Stomach smooth muscle (tissue), 2 donors: Measurements from ENCODE around the gene C1orf185.
A peak's percentile ranks its signal among the peaks of the same experiment; 100 is the strongest.
"Not testable (repeated sequence)": the region's sequence is repeated elsewhere in the genome, so short reads cannot be mapped to it uniquely, and the experiment has no call there.

Source experiments
- H3K27ac ChIP-seq: one replicate; pipeline ENCODE4 v1.7.0; 2013; ENCODE audit warnings: mild to moderate bottlenecking, low read length, inconsistent platforms
- H3K27me3 ChIP-seq, 2 donors: one replicate each; pipeline ENCODE4 v1.7.0; 2013; ENCODE audit warnings: low read length in 2 of 2; ENCODE audit not compliant: insufficient read depth in 2 of 2, control insufficient read depth in 1 of 2
- H3K36me3 ChIP-seq, 2 donors: one replicate each; pipeline ENCODE4 v1.7.0; 2013; ENCODE audit warnings: low read length in 2 of 2; ENCODE audit not compliant: control insufficient read depth in 2 of 2, insufficient read depth in 2 of 2
- H3K4me1 ChIP-seq: one replicate; pipeline ENCODE4 v1.7.0; 2013; ENCODE audit warnings: low read length; ENCODE audit not compliant: control insufficient read depth, insufficient read depth
- H3K4me3 ChIP-seq, 2 donors: one replicate each; pipeline ENCODE4 v1.7.0; 2013; ENCODE audit warnings: low read length in 2 of 2
- H3K9ac ChIP-seq, 2 donors: one replicate each; pipeline ENCODE4 v1.7.0; 2013; ENCODE audit warnings: low read length in 2 of 2, mild to moderate bottlenecking in 1 of 2
- H3K9me3 ChIP-seq, 2 donors: one replicate each; pipeline ENCODE4 v1.7.0; 2013; ENCODE audit warnings: low read length in 2 of 2; ENCODE audit not compliant: control insufficient read depth in 2 of 2
- donor health status: healthy.
- donor health status: Pancreatic carcinoma.

Gene C1orf185

GRCh38 chr1:51168266-51168845, 66.3 kb downstream of the C1orf185 start:
- Histone ChIP-seq H3K27ac (no peak overlapping the region), H3K9ac (no peak overlapping the region), H3K4me1 (no peaks in the 10 kb centered on the region), H3K4me3 (peak overlapping the region; percentile 31 to 36), H3K36me3 (no peaks in the 10 kb centered on the region), H3K9me3 (no peaks in the 10 kb centered on the region), H3K27me3 (no peaks in the 10 kb centered on the region)

DNA sequence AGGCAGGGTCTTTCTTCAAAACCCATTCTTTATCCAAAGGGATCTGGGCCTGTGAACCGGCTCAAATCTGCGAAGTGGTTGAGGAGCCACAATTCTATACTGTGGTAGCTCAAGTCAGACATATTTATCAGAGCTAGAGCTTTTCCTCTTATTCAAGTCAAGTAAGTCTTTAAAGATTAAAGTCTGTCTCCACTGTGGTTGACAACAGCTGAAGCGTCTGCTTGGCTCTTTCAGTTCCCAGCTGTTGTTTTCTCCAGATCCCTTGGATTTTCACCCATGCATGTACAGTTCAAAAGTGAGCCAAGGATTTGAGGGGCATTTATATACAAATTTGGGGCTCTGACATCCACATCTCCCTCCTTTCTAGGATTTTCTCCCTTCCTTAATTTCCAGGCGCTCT, 66.9 kb downstream of the C1orf185 start:
- Histone ChIP-seq H3K36me3 (no peaks in the 10 kb centered on the region), H3K27me3 (no peaks in the 10 kb centered on the region), H3K4me1 (no peaks in the 10 kb centered on the region), H3K9ac (no peak overlapping the region), H3K27ac (no peak overlapping the region), H3K4me3 (no peak overlapping the region), H3K9me3 (no peaks in the 10 kb centered on the region)

DNA sequence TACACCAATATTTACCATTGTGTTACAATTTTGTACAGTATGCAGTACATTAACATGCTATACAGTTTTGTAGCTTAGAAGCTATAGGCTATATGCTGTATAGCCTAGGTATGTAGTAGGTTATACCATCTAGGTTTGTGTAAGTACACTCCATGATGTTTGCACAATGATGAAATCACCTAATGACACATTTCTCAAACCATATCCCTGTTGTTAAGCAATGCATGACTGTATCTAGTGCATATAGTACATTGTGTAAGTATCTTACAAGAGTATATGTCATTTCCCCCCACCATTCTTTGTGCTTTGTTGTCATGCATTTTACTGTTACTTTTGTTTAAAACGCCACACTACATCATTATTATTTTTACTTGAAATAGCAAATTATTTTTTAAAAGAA, 68.3 kb downstream of the C1orf185 start:
- no peak overlapping the region for H3K4me3 ChIP-seq
- H3K9ac ChIP-seq = no peak overlapping the region

DNA sequence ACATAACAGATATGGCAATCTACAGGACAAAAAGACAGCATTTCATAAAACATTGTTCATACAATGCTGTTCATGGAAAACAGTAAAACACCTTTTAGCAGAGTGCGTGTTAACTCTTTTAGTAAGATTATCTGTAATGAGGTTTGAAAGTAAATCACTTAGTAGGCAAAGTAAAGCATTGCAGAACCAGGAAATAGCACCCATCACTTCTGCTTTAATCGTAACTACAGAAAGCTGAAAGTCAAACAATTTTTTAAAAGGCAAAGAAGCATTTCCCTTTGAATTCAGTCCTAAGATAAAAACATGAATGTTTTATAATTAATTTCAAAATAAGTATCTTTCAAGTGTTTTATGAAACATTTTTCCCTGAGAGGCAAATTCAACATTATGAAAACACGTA, 70.8 kb downstream of the C1orf185 start:
- Histone ChIP-seq H3K4me3 (no peak overlapping the region), H3K27ac (no peak overlapping the region), H3K9ac (no peak overlapping the region), H3K27me3 (no peaks in the 10 kb centered on the region), H3K9me3 (no peaks in the 10 kb centered on the region), H3K36me3 (no peaks in the 10 kb centered on the region), H3K4me1 (no peaks in the 10 kb centered on the region)

More for the DNA sequence above, 68.3 kb downstream of the C1orf185 start:
- no peaks in the 10 kb centered on the region for H3K4me1 ChIP-seq
- no peaks in the 10 kb centered on the region for H3K27me3 ChIP-seq
- H3K27ac ChIP-seq = no peak overlapping the region
- no peaks in the 10 kb centered on the region for H3K9me3 ChIP-seq
- no peaks in the 10 kb centered on the region for H3K36me3 ChIP-seq

- Histone ChIP-seq H3K4me1 (no peaks in the 10 kb centered on the region), H3K27me3 (no peaks in the 10 kb centered on the region), H3K36me3 (no peaks in the 10 kb centered on the region), H3K4me3 (no peak overlapping the region), H3K27ac (no peak overlapping the region), H3K9ac (no peak overlapping the region), H3K9me3 (no peaks in the 10 kb centered on the region)
Measured at GRCh38 chr1:51175278-51175677, 73.2 kb downstream of the C1orf185 start.

- H3K4me3 ChIP-seq, H3K27me3 ChIP-seq, H3K27ac ChIP-seq, H3K9ac ChIP-seq, H3K36me3 ChIP-seq, H3K4me1 ChIP-seq, H3K9me3 ChIP-seq: not testable (repeated sequence)
Measured at GRCh38 chr1:51177988-51178387, 76.0 kb downstream of the C1orf185 start.

DNA sequence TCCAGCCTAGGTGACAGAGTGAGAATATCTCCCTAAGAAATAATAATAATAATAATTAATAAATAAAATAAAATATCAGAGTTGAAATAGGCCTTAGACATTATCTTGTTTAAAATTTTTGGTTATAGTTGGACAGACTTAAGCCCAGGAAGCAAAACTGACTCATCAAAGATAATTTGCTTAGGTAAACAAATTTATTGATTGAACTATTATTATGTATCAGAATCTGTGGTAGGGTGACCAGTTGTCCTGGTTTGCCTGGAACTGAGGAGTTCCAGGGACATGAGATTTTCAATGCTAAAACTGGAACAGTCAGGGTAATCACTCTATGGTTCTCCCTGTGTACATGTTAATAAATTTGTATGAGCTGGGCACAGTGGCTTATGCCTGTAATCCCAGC, 86.2 kb downstream of the C1orf185 start:
- Histone ChIP-seq H3K27ac (no peak overlapping the region), H3K4me3 (no peak overlapping the region), H3K9ac (no peak overlapping the region), H3K36me3 (no peaks in the 10 kb centered on the region), H3K9me3 (no peaks in the 10 kb centered on the region), H3K27me3 (no peaks in the 10 kb centered on the region), H3K4me1 (no peaks in the 10 kb centered on the region)

GRCh38 chr1:51189421-51190073, 87.5 kb downstream of the C1orf185 start:
- Histone ChIP-seq H3K27me3 (no peaks in the 10 kb centered on the region), H3K4me1 (no peaks in the 10 kb centered on the region), H3K36me3 (no peaks in the 10 kb centered on the region), H3K27ac (no peak overlapping the region), H3K9ac (no peak overlapping the region), H3K4me3 (no peak overlapping the region), H3K9me3 (no peaks in the 10 kb centered on the region)

- Histone ChIP-seq H3K9me3 (no peaks in the 10 kb centered on the region), H3K27me3 (no peaks in the 10 kb centered on the region), H3K9ac (no peak overlapping the region), H3K36me3 (no peaks in the 10 kb centered on the region), H3K27ac (no peak overlapping the region), H3K4me3 (no peak overlapping the region), H3K4me1 (no peaks in the 10 kb centered on the region)
Measured at GRCh38 chr1:51190961-51191360, 88.9 kb downstream of the C1orf185 start.

DNA sequence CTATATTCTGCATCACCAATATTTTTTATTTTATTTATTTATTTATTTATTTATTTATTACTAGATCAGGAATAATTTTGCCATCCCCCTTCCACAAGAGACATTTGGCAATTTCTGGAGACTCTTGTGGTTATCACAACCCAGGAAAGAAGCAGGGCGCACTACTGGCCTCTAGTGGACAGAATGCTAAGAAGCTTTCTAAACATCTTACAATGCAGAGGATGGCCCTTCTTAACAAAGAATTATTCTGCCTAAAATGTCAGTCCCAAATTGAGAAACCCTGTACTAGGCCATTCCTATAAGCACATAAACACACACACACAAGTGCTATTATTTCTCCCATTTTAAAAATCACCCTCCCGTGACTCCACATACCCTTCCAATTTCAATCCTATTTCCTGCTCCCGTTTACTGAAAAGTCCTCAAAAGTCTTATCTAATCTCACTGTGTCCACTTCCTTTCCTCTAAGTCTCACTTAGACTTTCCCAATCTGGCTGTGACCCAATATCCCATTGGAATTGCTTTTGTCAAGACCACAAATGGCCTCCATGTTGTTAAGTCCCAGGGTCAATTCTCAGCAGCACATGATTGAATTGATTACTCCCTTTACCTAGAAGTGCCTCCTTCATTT, 90.3 kb downstream of the C1orf185 start:
- Histone ChIP-seq H3K27me3 (no peaks in the 10 kb centered on the region), H3K9ac (no peak overlapping the region), H3K36me3 (no peaks in the 10 kb centered on the region), H3K4me3 (no peak overlapping the region), H3K9me3 (no peaks in the 10 kb centered on the region), H3K27ac (no peak overlapping the region), H3K4me1 (no peaks in the 10 kb centered on the region)

GRCh38 chr1:51193564-51193963, 91.5 kb downstream of the C1orf185 start:
- H3K4me1 ChIP-seq = no peaks in the 10 kb centered on the region
- no peak overlapping the region for H3K9ac ChIP-seq
- H3K27me3 ChIP-seq = no peaks in the 10 kb centered on the region
- no peak overlapping the region for H3K4me3 ChIP-seq
- no peaks in the 10 kb centered on the region for H3K9me3 ChIP-seq
- H3K36me3 ChIP-seq = no peaks in the 10 kb centered on the region
- H3K27ac ChIP-seq = no peak overlapping the region
